HepG2 (cell line): ENCODE measurements around the gene SECTM1. TPM values are rescaled to one million over a fixed set of nuclear protein-coding genes. Genes with fewer than 3 reads are reported as not detected.

ENCODE experiments used
- CENPX ChIP-seq: sonication (generic); formaldehyde crosslinking; IDR thresholded peaks from 2 replicates; pipeline ENCODE4 v1.9.0; 2021; ENCODE audit warnings: mild to moderate bottlenecking, missing genetic modification reagents, moderate library complexity
- NR2F6 ChIP-seq, 2 experiments: IDR thresholded peaks; 2 replicates each; pipeline ENCODE4 v1.6.1; 2016; ENCODE audit warnings: antibody characterized with exemption in 1 of 2, mild to moderate bottlenecking in 1 of 2
- PBX2 ChIP-seq: IDR thresholded peaks from 2 replicates; pipeline ENCODE4 v1.6.1; 2016; ENCODE audit warnings: control low read depth
- PRDM10 ChIP-seq: sonication (generic); formaldehyde crosslinking; IDR thresholded peaks from 2 replicates; pipeline ENCODE4 v1.4.0; 2020; ENCODE audit warnings: low read depth, missing genetic modification reagents
- RERE ChIP-seq: IDR thresholded peaks from 2 replicates; pipeline ENCODE4 v1.6.1; 2016; ENCODE audit warnings: low read depth, missing genetic modification reagents, missing compliant biosample characterization
- TEAD3 ChIP-seq: optimal IDR thresholded peaks from 2 replicates; pipeline ENCODE3; 2016; ENCODE audit warnings: borderline replicate concordance
- ZBTB49 ChIP-seq: sonication (generic); formaldehyde crosslinking; IDR thresholded peaks from 2 replicates; pipeline ENCODE4 v1.4.0; 2020; ENCODE audit warnings: missing genetic modification reagents, borderline replicate concordance
- ZNF24 ChIP-seq: fragments of 450-650 bp; IDR thresholded peaks from 2 replicates; pipeline ENCODE4 v1.6.1; 2017; ENCODE audit warnings: antibody characterized with exemption, mild to moderate bottlenecking
- ZNF597 ChIP-seq: sonication (generic); formaldehyde crosslinking; IDR thresholded peaks from 2 replicates; pipeline ENCODE4 v1.5.0; 2020; ENCODE audit warnings: missing genetic modification reagents
- polyA plus RNA-seq, 8 experiments: library from polyadenylated mRNA; depleted of rRNA in 3 of 8; stranded (reverse) in 7 of 8; unstranded in 1 of 8; fragments of >200 nt; fragmentation: Illumina TruSeq in 4 of 8; extraction: Trizol in 4 of 8; gene quantifications; 2 replicates each; pipeline versions ENCODE4 v1.2.1 to v1.2.3, GENCODE V29; 2011 to 2016; ENCODE audit warnings: low read depth in 4 of 8, missing spikeins in 1 of 8, mixed read lengths in 1 of 8; ENCODE audit not compliant: insufficient read depth in 1 of 8
- total RNA-seq, 5 experiments: library from RNA; depleted of rRNA; stranded (reverse); fragments of >200 nt; fragmentation: Illumina TruSeq; extraction: Trizol; gene quantifications; 2 replicates each; pipeline ENCODE4 v1.2.3, GENCODE V29; 2016; ENCODE audit warnings: low read depth in 1 of 5

SECTM1 gene
- total and polyA plus RNA-seq, 2 of the 13 experiments (the other 11 are each of a cell fraction or from before 2014, with no cell fraction given): 3.5 to 5.3 TPM

- no peak for TF ChIP-seq PRDM10
- TF ChIP-seq ZNF597 (CRISPR knock-in tag): no peak
- TF ChIP-seq RERE (CRISPR knock-in tag): no peak; the same call in 1 of the 2 replicates
- TF ChIP-seq NR2F6 (IDR thresholded peaks at IDR 0.05): peak; percentile 53
- TF ChIP-seq NR2F6 (CRISPR knock-in tag; IDR thresholded peaks at IDR 0.05): peak; percentile 52; the same call in 1 of the 2 replicates
- no peak for TF ChIP-seq CENPX (CRISPR knock-in tag)
- no peak for TF ChIP-seq PBX2 (CRISPR knock-in tag)
- TF ChIP-seq ZNF24: no peak
- TF ChIP-seq TEAD3 (CRISPR knock-in tag): no peak
- no peak for TF ChIP-seq ZBTB49 (CRISPR knock-in tag)
These were observed 1.2 kb upstream of the SECTM1 start (continued) for GRCh38 chr17:82334622-82335394.
